ENCODE measurements around the gene RASD2.

Gene RASD2

GRCh38 chr22:35546886-35547285, 6.3 kb downstream of the RASD2 start:
- in situ Hi-C loops (cut with HindIII; ENCODE audit: low pct_ligation_motif_present, low sequenced_read_pairs), result no loop called here
- no peak for DNase-seq
- no peak overlapping the region for H3K4me3 ChIP-seq (ENCODE audit: low read depth, low read length)
- no peak overlapping the region for H3K27ac ChIP-seq
- no peak for TF ChIP-seq CTCF (IDR thresholded peaks at IDR 0.05; ENCODE audit: low read depth, low read length, missing control alignments)
- no peaks in the 10 kb centered on the region for H3K36me3 ChIP-seq (replicated peaks)
- H3K27me3 ChIP-seq (replicated peaks), result peaks cover 21% of the 10 kb centered on the region

GRCh38 chr22:35547987-35548721, 7.5 kb downstream of the RASD2 start:
- peak; percentile 57 for TF ChIP-seq CTCF (IDR thresholded peaks at IDR 0.05; ENCODE audit: low read depth, low read length, missing control alignments)
- Histone ChIP-seq H3K27me3 (replicated peaks) (peaks cover 10% of the 10 kb centered on the region), H3K4me3 (ENCODE audit: low read depth, low read length) (no peak overlapping the region), H3K36me3 (replicated peaks) (no peaks in the 10 kb centered on the region), H3K27ac (no peak overlapping the region)
- in situ Hi-C loops (cut with HindIII; ENCODE audit: low pct_ligation_motif_present, low sequenced_read_pairs), result no loop called here
- DNase-seq, result no peak

GRCh38 chr22:35548722-35549112, 8.1 kb downstream of the RASD2 start:
- peaks cover 7% of the 10 kb centered on the region for H3K27me3 ChIP-seq (replicated peaks)
- no peak overlapping the region for H3K27ac ChIP-seq
- in situ Hi-C loops (cut with HindIII; ENCODE audit: low pct_ligation_motif_present, low sequenced_read_pairs), result no loop called here
- no peak for TF ChIP-seq CTCF (IDR thresholded peaks at IDR 0.05; ENCODE audit: low read depth, low read length, missing control alignments)
- DNase-seq, result no peak
- H3K36me3 ChIP-seq (replicated peaks), result no peaks in the 10 kb centered on the region
- no peak overlapping the region for H3K4me3 ChIP-seq (ENCODE audit: low read depth, low read length)

- DNase-seq, result no peak
- Histone ChIP-seq H3K27ac (no peak overlapping the region), H3K36me3 (replicated peaks) (no peaks in the 10 kb centered on the region), H3K27me3 (replicated peaks) (peaks cover 1% of the 10 kb centered on the region), H3K4me3 (ENCODE audit: low read depth, low read length) (no peak overlapping the region)
- no peak for TF ChIP-seq CTCF (IDR thresholded peaks at IDR 0.05; ENCODE audit: low read depth, low read length, missing control alignments)
- in situ Hi-C loops (cut with HindIII; ENCODE audit: low pct_ligation_motif_present, low sequenced_read_pairs), result no loop called here
Measured at GRCh38 chr22:35549328-35549727, 8.7 kb downstream of the RASD2 start.

GRCh38 chr22:35551549-35552177, 11.0 kb downstream of the RASD2 start:
- in situ Hi-C loops (cut with HindIII; ENCODE audit: low pct_ligation_motif_present, low sequenced_read_pairs), result no loop called here
- H3K36me3 ChIP-seq (replicated peaks), result no peaks in the 10 kb centered on the region
- H3K27ac ChIP-seq, result no peak overlapping the region
- DNase-seq, result no peak
- no peak for TF ChIP-seq CTCF (IDR thresholded peaks at IDR 0.05; ENCODE audit: low read depth, low read length, missing control alignments)
- H3K4me3 ChIP-seq (ENCODE audit: low read depth, low read length), result no peak overlapping the region
- H3K27me3 ChIP-seq (replicated peaks), result no peaks in the 10 kb centered on the region

Measured in brain microvascular endothelial cell (primary cell).